ENCODE results near the gene RLBP1.

DNA sequence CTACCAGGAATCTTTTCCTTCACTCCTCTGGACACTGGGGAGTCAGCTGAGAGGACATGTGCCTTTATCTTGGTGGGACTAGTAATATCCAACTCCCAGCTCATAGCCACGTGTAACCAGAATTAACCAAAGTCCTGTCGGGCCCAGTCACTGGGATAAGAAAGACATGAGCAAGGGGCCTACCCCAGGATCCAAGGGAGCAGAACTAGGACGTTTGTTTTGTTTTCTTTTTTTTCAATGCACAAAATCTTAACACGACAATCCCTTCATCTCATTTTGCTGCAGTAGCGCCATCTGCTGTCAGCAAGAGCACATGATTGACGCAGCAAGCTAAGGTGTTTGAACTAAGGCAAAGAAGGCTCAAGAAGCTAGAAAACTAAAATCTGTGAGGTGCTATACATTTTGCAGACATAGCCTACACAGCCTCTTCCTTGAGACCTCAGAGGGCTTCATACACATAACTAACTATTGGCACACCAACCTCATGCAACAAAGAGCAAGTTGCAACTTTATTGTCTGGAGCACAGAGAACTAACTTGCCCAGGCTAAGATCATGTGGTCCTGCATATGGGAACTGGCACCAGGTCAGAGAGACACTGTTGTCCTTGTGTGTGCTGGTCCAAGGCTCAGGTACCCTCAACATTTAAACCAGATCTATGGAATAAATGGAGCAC lies 43.6 kb downstream of the RLBP1 start:
- TF ChIP-seq POLR2AphosphoS5 (IDR thresholded peaks at IDR 0.05; ENCODE audit: low read depth, low read length) (no peak), POLR2A (IDR thresholded peaks at IDR 0.05; ENCODE audit: low read depth, low read length) (no peak)

All from GM12891 (cell line).